M059J (cell line): Measurements from ENCODE around the gene GIT2. TPM values are rescaled to one million over a fixed set of nuclear protein-coding genes. Genes with fewer than 3 reads are reported as not detected.

Experiments used
- DNase-seq: peaks from one replicate; pipeline ENCODE4 v3.0.0-alpha.2; 2012; ENCODE audit warnings: low read depth
- total RNA-seq: library from RNA; depleted of rRNA; stranded (reverse); fragments of >200 nt; shearing (Covaris generic); gene quantifications from 2 replicates; pipeline ENCODE4 v1.2.3, GENCODE V29; 2014

The GIT2 gene
- total RNA-seq, 1 experiment from 2014 or later: 33.7 TPM

- no peak for DNase-seq
These were observed 14.0 kb downstream of the GIT2 start for GRCh38 chr12:109982210-109982609.

DNA sequence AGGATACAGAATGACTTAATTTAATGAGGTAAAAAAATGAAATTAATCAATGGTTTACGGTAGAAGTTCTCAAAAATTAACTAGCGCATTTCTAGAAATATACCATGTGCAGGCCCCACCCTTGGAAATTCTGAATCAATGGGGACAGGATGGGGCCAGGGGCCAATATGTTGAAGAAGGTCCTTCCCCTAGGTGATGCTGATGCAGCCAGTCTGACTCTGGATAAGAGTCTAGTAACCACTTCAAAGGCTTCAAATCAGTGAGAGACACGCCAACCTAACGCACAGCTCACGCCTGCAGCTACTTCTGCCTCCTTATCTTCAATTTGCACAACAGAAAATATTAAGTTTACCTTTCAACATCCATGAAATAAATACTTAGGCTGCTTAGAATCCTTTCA, 14.9 kb downstream of the GIT2 start:
- DNase-seq: no peak

- DNase-seq: no peak
These were observed 23.3 kb downstream of the GIT2 start for GRCh38 chr12:109972821-109973220.

GRCh38 chr12:109968801-109969200, 27.4 kb downstream of the GIT2 start:
- DNase-seq: no peak

DNA sequence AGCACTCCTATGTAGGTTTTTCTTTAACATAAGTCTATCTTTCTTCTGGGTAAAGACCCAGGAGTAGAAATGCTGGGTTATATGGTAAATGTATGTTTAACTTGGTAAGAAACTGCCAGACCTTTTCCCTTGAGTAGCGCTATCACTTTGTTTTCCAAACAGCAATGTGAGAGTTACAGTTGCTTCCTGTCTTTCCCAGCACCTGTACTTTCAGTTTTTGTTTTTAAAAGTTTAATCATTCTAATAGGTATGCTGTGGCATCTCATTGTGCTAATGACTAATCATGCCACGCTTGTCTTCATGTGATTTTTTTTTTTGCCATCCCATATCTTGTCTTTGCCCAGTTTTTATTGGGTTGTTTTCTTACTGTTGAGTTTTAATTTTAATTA, 28.1 kb downstream of the GIT2 start:
- peak; percentile 35 for DNase-seq

- no peak for DNase-seq
These were observed 28.7 kb downstream of the GIT2 start for GRCh38 chr12:109967383-109968031.

DNA sequence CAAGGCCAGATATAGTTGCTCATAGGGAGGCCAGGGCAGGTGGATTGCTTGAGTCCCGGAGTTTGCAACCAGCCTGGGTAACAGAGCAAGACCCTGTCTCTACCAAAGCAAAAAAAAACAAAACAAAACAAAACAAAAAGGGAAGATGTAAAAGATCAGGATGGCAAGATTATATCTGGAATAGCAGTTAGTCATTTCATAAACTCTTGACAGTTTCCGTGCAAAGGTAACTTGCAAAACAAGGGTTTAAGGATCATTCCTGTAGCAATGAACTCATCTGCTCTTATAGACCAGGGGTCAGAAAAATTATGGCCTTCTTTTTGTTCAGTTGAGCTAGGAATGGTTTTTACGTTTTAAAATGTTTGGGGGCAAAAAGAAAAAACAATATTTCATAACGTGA, 29.6 kb downstream of the GIT2 start:
- DNase-seq: no peak

DNA sequence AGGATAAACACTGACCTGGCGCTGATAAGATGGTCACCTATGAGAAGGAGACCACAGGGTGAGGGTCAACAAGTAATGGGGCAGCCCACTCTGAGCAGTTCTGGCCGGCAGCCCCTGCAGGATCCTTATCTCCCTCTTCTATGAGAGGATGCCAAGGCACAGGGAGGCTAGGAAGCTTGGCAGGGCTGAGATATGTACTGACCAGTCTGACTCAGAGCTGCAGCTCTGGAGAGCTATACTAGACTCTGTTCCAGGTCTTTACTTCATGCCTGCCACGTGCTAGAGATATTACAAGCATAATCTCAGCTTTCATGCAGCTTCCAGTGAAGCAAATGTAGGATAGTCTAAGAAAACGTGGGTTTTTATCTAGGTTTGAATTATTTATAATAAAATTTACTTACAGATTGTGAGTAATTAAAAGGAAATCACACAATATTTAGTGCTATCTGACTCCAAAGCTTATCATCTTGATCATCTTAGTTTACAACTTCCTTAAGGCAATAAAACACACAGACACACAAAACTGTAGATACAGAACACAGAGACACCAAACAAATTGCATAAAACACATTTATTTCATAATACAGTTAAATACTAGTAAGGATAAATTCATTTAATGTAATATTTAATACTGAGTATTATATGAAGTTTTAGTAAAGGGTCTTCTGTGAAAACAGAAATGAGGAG, 32.3 kb downstream of the GIT2 start:
- DNase-seq: peak; percentile 62

DNA sequence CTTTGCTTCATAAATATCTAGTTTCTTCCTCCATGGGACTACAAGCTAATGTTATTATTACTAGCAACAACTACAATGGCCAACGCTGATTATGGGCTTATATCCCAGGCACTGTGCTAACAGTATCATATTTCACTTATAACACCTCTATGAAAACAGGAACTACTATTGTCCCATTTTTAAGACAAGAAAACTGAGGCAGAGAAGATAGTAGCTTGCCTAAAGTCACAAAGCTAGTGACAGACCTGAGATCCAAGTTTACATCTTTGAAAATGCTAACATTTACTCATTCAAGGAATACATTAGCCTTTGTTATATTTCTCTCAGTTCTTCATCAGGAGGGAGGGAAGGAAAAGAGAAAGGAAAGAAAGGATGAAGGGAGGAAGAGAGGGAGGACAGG, 32.8 kb downstream of the GIT2 start:
- no peak for DNase-seq

DNA sequence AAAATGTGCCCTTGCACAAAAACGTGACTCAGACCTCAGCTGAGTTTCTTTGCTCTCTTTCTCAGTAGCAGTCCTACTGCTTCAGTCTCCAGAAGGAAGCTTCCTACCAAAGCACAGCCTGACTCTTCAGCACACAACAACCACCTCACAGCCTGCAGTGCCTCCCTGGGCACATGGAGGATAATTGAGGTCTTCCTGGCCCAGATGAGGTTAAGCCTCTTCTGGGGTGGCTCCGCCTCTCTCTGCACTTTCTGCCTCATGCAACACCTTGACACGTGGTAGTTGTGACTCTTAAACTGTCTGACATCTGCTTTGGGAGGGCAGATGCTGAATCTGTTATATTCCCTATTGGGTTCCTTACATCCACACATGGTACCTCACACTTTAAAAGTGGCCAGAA, 33.8 kb downstream of the GIT2 start:
- DNase-seq: peak; percentile 32

GRCh38 chr12:109961612-109962011, 34.6 kb downstream of the GIT2 start:
- DNase-seq: peak; percentile 74

DNA sequence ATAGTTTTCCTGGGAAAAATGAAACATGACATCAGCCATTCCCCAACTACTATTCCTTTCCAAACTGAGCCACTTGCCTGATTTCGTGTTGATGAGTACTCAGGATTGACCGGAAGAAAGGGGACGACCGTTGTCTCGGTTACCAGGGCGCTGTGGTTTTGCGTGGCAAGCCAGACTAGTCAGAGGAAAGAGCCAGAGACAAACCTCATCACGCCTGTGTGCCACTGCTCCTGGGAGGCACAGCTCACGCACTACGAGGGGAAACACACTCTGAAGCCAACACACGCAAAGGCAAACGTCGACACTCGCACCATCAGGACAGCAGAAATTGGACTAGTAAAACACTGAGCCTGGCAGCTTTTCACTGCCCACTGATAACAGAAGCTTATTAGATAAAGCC, 35.0 kb downstream of the GIT2 start:
- DNase-seq: peak; percentile 56

- no peak for DNase-seq
These were observed 36.6 kb downstream of the GIT2 start for GRCh38 chr12:109959411-109960093.

- DNase-seq: no peak
These were observed 37.8 kb downstream of the GIT2 start for GRCh38 chr12:109958374-109958773.

GRCh38 chr12:109953656-109954055, 42.5 kb downstream of the GIT2 start:
- no peak for DNase-seq

- DNase-seq: no peak
These were observed 43.3 kb downstream of the GIT2 start for GRCh38 chr12:109952873-109953272.

DNA sequence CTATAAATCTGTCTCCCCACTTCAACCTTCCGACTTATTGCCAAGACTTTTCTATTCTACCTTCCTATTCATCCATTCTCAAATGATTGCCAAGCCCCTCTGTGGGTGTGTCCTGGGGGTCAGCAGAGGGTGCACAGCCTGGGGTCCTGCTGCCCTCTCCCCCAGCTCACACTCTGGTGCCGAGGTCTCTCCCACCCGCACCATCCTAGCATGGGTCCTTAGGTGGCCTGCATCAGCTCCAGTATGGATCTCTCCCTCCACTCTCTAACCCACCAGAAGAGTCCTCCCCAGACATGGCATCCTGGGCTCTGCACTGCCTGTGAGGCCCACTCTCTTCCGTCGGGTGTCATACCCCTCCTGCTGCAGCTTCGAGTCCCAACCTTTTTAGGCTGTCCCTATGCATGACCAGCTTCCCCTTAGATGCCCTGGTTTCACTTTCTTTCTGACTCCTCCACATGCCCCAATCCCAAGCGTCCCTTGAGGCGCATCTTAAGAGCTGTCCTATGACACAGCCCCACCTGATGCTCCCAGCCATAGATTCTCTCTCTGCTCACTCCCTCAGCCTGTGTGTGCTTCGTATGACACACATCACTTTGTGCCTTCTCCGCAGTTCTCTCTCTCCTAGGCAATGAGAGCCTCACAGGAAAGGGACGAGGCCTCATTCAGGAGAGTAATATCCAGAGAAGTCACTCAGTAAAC, 43.9 kb downstream of the GIT2 start:
- peak; percentile 43 for DNase-seq

- peak; percentile 94 for DNase-seq
These were observed 44.4 kb downstream of the GIT2 start for GRCh38 chr12:109951751-109952150.

DNA sequence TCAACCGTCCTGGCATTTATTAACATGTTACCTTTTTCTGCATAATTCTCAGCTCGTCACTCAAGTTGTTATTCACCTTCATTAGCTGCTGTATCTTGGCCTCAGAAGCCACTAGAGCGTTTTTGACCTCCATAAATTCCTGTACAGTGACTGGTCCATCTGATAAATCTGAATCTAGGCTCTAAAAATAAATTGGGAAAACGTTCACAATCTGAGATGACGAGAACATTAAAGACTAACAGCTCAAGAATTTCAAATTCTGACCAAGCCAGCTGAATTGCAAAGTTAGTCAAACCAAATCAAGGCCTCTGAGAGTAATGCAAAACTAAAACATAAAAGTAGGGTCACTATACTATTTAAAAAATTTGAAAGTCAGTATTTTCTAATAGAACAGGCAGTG, 45.0 kb downstream of the GIT2 start:
- peak; percentile 96 for DNase-seq

- DNase-seq: peak; percentile 34
These were observed 45.5 kb downstream of the GIT2 start for GRCh38 chr12:109950625-109951024.

- DNase-seq: peak; percentile 33
These were observed 47.1 kb downstream of the GIT2 start for GRCh38 chr12:109949089-109949488.

DNA sequence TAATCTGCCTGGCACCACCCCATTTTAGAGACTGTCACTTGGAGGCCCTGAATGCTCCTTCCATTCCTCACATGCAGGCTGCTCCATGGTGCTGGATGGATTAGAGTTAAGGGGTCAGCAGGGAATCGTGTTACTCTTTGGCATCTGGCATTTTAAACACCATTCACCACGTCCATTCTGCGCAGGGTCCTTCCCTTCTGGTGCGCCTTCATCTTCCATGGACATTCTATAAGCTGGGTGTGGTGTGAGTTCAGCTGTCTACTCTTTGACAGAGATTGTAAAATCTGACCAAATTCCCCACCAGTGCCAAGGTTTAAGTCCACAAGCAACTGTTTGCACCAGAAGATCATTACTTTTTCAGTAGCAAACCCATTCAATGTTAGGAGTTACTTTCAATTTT, 47.8 kb downstream of the GIT2 start:
- DNase-seq: no peak
